Sigmoid colon (tissue), 7 donors: ENCODE results near the gene AXIN1. TPM values are rescaled to one million over a fixed set of nuclear protein-coding genes. Genes with fewer than 3 reads are reported as not detected.
"Not testable (repeated sequence)": the region's sequence is repeated elsewhere in the genome, so short reads cannot be mapped to it uniquely, and the experiment has no call there.

ENCODE experiments used
- DNase-seq: peaks from one replicate; pipeline ENCODE4 v3.0.0-alpha.2; 2019
- H3K27ac ChIP-seq, 4 donors: fragments of 200-600 bp; sonication (generic); one replicate each; pipeline ENCODE4 v1.5.1; 2016 to 2019; ENCODE audit warnings: mild to moderate bottlenecking in 1 of 4
- H3K27me3 ChIP-seq, 3 donors: fragments of 200-600 bp; sonication (generic); one replicate each; pipeline ENCODE4 v1.5.1; 2019; ENCODE audit warnings: mild to moderate bottlenecking in 1 of 3
- H3K36me3 ChIP-seq, 4 donors: fragments of 200-600 bp; sonication (generic); one replicate each; pipeline ENCODE4 v1.5.1; 2016 to 2019
- H3K4me1 ChIP-seq, 4 donors: fragments of 200-600 bp; sonication (generic); one replicate each; pipeline ENCODE4 v1.5.1; 2017 to 2019
- H3K4me3 ChIP-seq, 4 donors: fragments of 200-600 bp; sonication (generic); one replicate each; pipeline ENCODE4 v1.5.1; 2017 to 2019; ENCODE audit warnings: mild to moderate bottlenecking in 2 of 4, moderate library complexity in 1 of 4
- H3K9me3 ChIP-seq, 4 donors: fragments of 200-600 bp in 3 of 4; sonication (generic) in 3 of 4; one replicate each; pipeline versions ENCODE4 v1.5.1 to v1.6.1; 2013 to 2019
- CTCF ChIP-seq, 4 experiments: fragments of 450-650 bp in 3 of 4; fragments of 200-600 bp in 1 of 4; IDR thresholded peaks; one replicate each; pipeline ENCODE4 v1.5.1; 2016 to 2019; ENCODE audit warnings: antibody characterized with exemption in 4 of 4, mild to moderate bottlenecking in 3 of 4, moderate library complexity in 2 of 4
- EP300 ChIP-seq, 4 donors: sonication (generic); formaldehyde crosslinking; IDR thresholded peaks; one replicate each; pipeline ENCODE4 v1.6.1; 2017; ENCODE audit warnings: antibody characterized with exemption in 4 of 4
- POLR2A ChIP-seq, 2 donors: fragments of 450-650 bp; IDR thresholded peaks; one replicate each; pipeline ENCODE4 v1.6.1; 2016; ENCODE audit warnings: antibody characterized with exemption in 2 of 2, mild to moderate bottlenecking in 2 of 2, moderate library complexity in 2 of 2
- POLR2AphosphoS5 ChIP-seq, 4 donors: sonication (generic); formaldehyde crosslinking; IDR thresholded peaks; one replicate each; pipeline ENCODE4 v1.6.1; 2017; ENCODE audit warnings: antibody characterized with exemption in 4 of 4
- WGBS, 2 donors: extraction: QIAGEN DNeasy Blood & Tissue Kit; methylation state at CpG; one replicate each; pipeline ENCODE4 v1.1.7; 2013; 5-methylcytosine and 5-hydroxymethylcytosine counted together
- intact Hi-C: fragments of 100-400 bp; cut with DNase I; formaldehyde crosslinking; loops from one replicate; pipeline ENCODE4 v1.15.1; 2023
- polyA plus RNA-seq, 3 donors: library from polyadenylated mRNA; stranded (reverse); fragments of 200-250 nt; gene quantifications; one replicate each; pipeline ENCODE4 v1.2.3, GENCODE V29; 2013
- total RNA-seq, 4 donors: library from RNA; depleted of rRNA; stranded (reverse); fragments of >200 nt; gene quantifications; one replicate each; pipeline ENCODE4 v1.1.0, GENCODE V29; 2016
- donor health status: healthy with polysubstance abuse.
- donor health status: Bipolar disorder and iron deficiency.
- donor health status: healthy.

Gene AXIN1
- total and polyA plus RNA-seq, 7 donors, result 17.9 to 33.4 (median 28.2) TPM

GRCh38 chr16:342455-343213 is 9.9 kb downstream of the AXIN1 start:
- H3K4me1 ChIP-seq, result no peaks in the 10 kb centered on the region
- no peak overlapping the region for H3K27ac ChIP-seq
- no peaks in the 10 kb centered on the region for H3K27me3 ChIP-seq
- intact Hi-C loops, result no loop called here
- peaks cover 0 to 29% (median 5%) of the 10 kb centered on the region in 4 donors for H3K36me3 ChIP-seq
- no peak for TF ChIP-seq CTCF (IDR thresholded peaks at IDR 0.05)
- no peak for DNase-seq
- 89 to 92% methylated on average over 18 of the region's 18 CpGs for WGBS, 2 donors
- no peaks in the 10 kb centered on the region for H3K9me3 ChIP-seq
- no peak overlapping the region for H3K4me3 ChIP-seq

- H3K4me1 ChIP-seq, H3K4me3 ChIP-seq, H3K9me3 ChIP-seq, H3K27ac ChIP-seq, H3K27me3 ChIP-seq, intact Hi-C loops, DNase-seq: not testable (repeated sequence)
- peaks cover 0 to 29% (median 5%) of the 10 kb centered on the region in 4 donors for H3K36me3 ChIP-seq
- WGBS, 2 donors, result 88 to 94% methylated on average over 13 of the region's 13 CpGs
Observed at GRCh38 chr16:341974-342336, 10.6 kb downstream of the AXIN1 start.

- 96 to 98% methylated on average over 46 to 47 of the region's 47 CpGs for WGBS, 2 donors
- peaks cover 0 to 25% (median 2%) of the 10 kb centered on the region in 4 donors for H3K36me3 ChIP-seq
- H3K4me1 ChIP-seq, DNase-seq, H3K4me3 ChIP-seq, H3K27ac ChIP-seq, intact Hi-C loops, H3K9me3 ChIP-seq, H3K27me3 ChIP-seq: not testable (repeated sequence)
Observed at GRCh38 chr16:341095-341973, 11.2 kb downstream of the AXIN1 start.

- WGBS, 2 donors, result 88 to 93% methylated on average over 23 of the region's 23 CpGs
- intact Hi-C loops, result no loop called here
Observed at GRCh38 chr16:340370-341091, 12.0 kb downstream of the AXIN1 start.

GRCh38 chr16:339680-340079 is 12.8 kb downstream of the AXIN1 start:
- intact Hi-C loops, result no loop called here
- WGBS, 2 donors, result 30 to 42% methylated on average over 5 of the region's 5 CpGs
- TF ChIP-seq EP300 (IDR thresholded peaks at IDR 0.05) (no peak), POLR2A (IDR thresholded peaks at IDR 0.05) (no peak), CTCF (IDR thresholded peaks at IDR 0.05) (no peak), POLR2AphosphoS5 (IDR thresholded peaks at IDR 0.05) (no peak)
- H3K27ac ChIP-seq, result no peak overlapping the region
- no peak overlapping the region for H3K4me3 ChIP-seq
- peaks cover 0 to 8% (median 2%) of the 10 kb centered on the region in 4 donors for H3K36me3 ChIP-seq
- DNase-seq, result no peak
- H3K4me1 ChIP-seq, result no peaks in the 10 kb centered on the region
- no peaks in the 10 kb centered on the region for H3K27me3 ChIP-seq
- no peaks in the 10 kb centered on the region for H3K9me3 ChIP-seq

More at GRCh38 chr16:340370-341091, 12.0 kb downstream of the AXIN1 start:
- H3K27ac ChIP-seq, result no peak overlapping the region
- H3K27me3 ChIP-seq, result no peaks in the 10 kb centered on the region
- H3K4me1 ChIP-seq, result no peaks in the 10 kb centered on the region
- H3K36me3 ChIP-seq, result peaks cover 0 to 16% (median 2%) of the 10 kb centered on the region in 4 donors
- no peak for DNase-seq
- H3K9me3 ChIP-seq, result no peaks in the 10 kb centered on the region
- H3K4me3 ChIP-seq, result no peak overlapping the region
- TF ChIP-seq POLR2AphosphoS5 (IDR thresholded peaks at IDR 0.05), result no peak
- TF ChIP-seq EP300 (IDR thresholded peaks at IDR 0.05), result no peak
- no peak for TF ChIP-seq CTCF (IDR thresholded peaks at IDR 0.05)
